22Rv1 (cell line): ENCODE results near the gene USP54.

Experiments
- CTCF ChIP-seq: fragments of 450-650 bp; IDR thresholded peaks from 2 replicates; pipeline ENCODE4 v1.5.1; 2017; ENCODE audit warnings: mild to moderate bottlenecking
- ZFX ChIP-seq: fragments of 450-650 bp; IDR thresholded peaks from 2 replicates; pipeline ENCODE4 v1.6.1; 2017; ENCODE audit warnings: antibody characterized with exemption, borderline replicate concordance

- no peak for TF ChIP-seq CTCF
- no peak for TF ChIP-seq ZFX
Measured at GRCh38 chr10:73534857-73535256, 56.3 kb downstream of the USP54 start.
